Lower leg skin (tissue), 3 donors: Measurements from ENCODE around the gene SMIM41.

ENCODE experiments used
- POLR2A ChIP-seq, 2 donors: fragments of 450-650 bp; IDR thresholded peaks; one replicate each; pipeline ENCODE4 v1.6.1; 2016 to 2017; ENCODE audit warnings: antibody characterized with exemption in 2 of 2, mild to moderate bottlenecking in 1 of 2, moderate library complexity in 1 of 2
- TF ChIP-seq, protein P1 (sequence below), 3 donors: fragments of 450-650 bp; IDR thresholded peaks; one replicate each; pipeline ENCODE4 v1.5.1; 2016; ENCODE audit warnings: antibody characterized with exemption in 3 of 3, mild to moderate bottlenecking in 3 of 3, moderate library complexity in 2 of 3

DNA sequence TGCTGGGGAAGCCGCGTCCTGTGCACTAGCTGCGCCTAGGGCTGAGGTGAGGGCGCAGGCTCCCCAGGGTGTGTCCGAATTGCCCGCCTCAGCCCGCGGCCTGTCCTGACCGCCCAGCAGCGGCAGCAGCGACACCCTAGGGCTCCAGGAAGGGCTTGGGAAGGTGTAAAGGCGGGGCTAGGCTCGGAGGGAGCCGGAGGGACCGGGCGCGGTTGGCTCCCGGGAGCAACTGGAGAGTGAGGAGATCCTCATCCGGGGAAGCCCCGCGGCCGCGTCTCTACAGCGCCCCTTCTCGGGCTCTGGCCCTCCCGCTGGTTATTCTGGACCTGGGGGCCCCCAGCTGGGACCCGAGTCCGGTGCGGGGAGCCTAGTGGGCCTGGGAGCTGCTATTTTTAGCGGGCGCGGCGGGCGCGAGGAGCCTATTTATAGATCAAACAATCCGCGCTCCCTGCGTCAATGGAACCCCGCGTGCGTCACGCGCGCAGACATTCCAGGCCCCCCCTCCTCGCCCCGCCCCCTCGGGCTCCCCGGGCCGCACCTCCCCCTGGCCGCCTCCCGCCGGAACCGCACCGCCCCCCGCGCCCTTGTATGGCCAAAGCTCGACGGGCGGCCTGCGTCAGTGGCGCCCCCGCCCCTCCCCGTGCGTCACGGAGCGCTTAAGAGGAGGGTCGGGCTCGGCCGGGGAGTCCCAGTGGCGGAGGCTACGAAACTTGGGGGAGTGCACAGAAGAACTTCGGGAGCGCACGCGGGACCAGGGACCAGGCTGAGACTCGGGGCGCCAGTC is 28.6 kb upstream of the SMIM41 start, which contains the start of gene NR4A1:
- TF ChIP-seq, protein P1, sequence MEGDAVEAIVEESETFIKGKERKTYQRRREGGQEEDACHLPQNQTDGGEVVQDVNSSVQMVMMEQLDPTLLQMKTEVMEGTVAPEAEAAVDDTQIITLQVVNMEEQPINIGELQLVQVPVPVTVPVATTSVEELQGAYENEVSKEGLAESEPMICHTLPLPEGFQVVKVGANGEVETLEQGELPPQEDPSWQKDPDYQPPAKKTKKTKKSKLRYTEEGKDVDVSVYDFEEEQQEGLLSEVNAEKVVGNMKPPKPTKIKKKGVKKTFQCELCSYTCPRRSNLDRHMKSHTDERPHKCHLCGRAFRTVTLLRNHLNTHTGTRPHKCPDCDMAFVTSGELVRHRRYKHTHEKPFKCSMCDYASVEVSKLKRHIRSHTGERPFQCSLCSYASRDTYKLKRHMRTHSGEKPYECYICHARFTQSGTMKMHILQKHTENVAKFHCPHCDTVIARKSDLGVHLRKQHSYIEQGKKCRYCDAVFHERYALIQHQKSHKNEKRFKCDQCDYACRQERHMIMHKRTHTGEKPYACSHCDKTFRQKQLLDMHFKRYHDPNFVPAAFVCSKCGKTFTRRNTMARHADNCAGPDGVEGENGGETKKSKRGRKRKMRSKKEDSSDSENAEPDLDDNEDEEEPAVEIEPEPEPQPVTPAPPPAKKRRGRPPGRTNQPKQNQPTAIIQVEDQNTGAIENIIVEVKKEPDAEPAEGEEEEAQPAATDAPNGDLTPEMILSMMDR (IDR thresholded peaks at IDR 0.05), result no peak
- TF ChIP-seq POLR2A (IDR thresholded peaks at IDR 0.05), result peak in 1 of 2 donors; percentile 84
